CD14-positive monocyte (primary cell): ENCODE measurements around the gene ABI3. TPM values are rescaled to one million over a fixed set of nuclear protein-coding genes. Genes with fewer than 3 reads are reported as not detected.

ENCODE experiments used
- DNase-seq, 3 donors: peaks; one replicate each; pipeline ENCODE4 v3.0.0-alpha.2; 2011 to 2022
- H2AFZ ChIP-seq: 2 replicates; pipeline ENCODE4 v1.6.0; 2012; ENCODE audit warnings: mild to moderate bottlenecking, low read depth, low read length, inconsistent platforms; ENCODE audit not compliant: insufficient read depth, poor library complexity, severe bottlenecking
- H3K27ac ChIP-seq, 2 donors: 1 replicate in 1 of 2; 2 replicates in 1 of 2; pipeline ENCODE4 v1.5.1; 2012 to 2013; ENCODE audit warnings: low read length in 2 of 2, control low read depth in 1 of 2, inconsistent platforms in 1 of 2, low read depth in 1 of 2, mild to moderate bottlenecking in 1 of 2
- H3K27me3 ChIP-seq, 2 donors: one replicate each; pipeline versions ENCODE4 v1.6.0 to v1.6.1; 2011 to 2013; ENCODE audit warnings: low read length in 2 of 2; ENCODE audit not compliant: control insufficient read depth in 2 of 2, insufficient read depth in 2 of 2
- H3K36me3 ChIP-seq, 2 donors: replicated peaks in 1 of 2; 1 replicate in 1 of 2; 2 replicates in 1 of 2; pipeline versions ENCODE4 v1.5.1 to v1.6.1; 2012 to 2013; ENCODE audit warnings: low read length in 2 of 2, control low read depth in 1 of 2, inconsistent platforms in 1 of 2, mild to moderate bottlenecking in 1 of 2; ENCODE audit not compliant: insufficient read depth in 2 of 2, control insufficient read depth in 1 of 2
- H3K4me1 ChIP-seq, 2 donors: 1 replicate in 1 of 2; 2 replicates in 1 of 2; pipeline versions ENCODE4 v1.5.1 to v1.6.1; 2012 to 2013; ENCODE audit warnings: low read length in 2 of 2, control low read depth in 1 of 2, inconsistent platforms in 1 of 2, mild to moderate bottlenecking in 1 of 2, moderate library complexity in 1 of 2; ENCODE audit not compliant: insufficient read depth in 2 of 2, control insufficient read depth in 1 of 2
- H3K4me2 ChIP-seq: replicated peaks from 2 replicates; pipeline ENCODE3; 2012; ENCODE audit warnings: low read length, moderate library complexity, mild to moderate bottlenecking; ENCODE audit not compliant: poor library complexity, severe bottlenecking; ENCODE audit errors: extremely low read depth
- H3K4me3 ChIP-seq, 3 experiments: fragments of 200-600 bp in 1 of 3; sonication (generic) in 1 of 3; replicated peaks in 1 of 3; 1 replicate in 2 of 3; 2 replicates in 1 of 3; pipeline ENCODE4 v1.5.1; 2011 to 2013; ENCODE audit warnings: low read length in 3 of 3, mild to moderate bottlenecking in 3 of 3, control low read depth in 2 of 3, low read depth in 2 of 3, inconsistent platforms in 1 of 3, moderate library complexity in 1 of 3
- H3K79me2 ChIP-seq: 2 replicates; pipeline ENCODE4 v1.6.0; 2012; ENCODE audit warnings: mild to moderate bottlenecking, control low read depth, inconsistent platforms, low read length, moderate library complexity; ENCODE audit not compliant: insufficient read depth
- H3K9ac ChIP-seq: 2 replicates; pipeline ENCODE4 v1.6.0; 2017; ENCODE audit warnings: low read length, mild to moderate bottlenecking; ENCODE audit not compliant: insufficient read depth, poor library complexity, severe bottlenecking
- H3K9me3 ChIP-seq, 2 donors: replicated peaks in 1 of 2; 1 replicate in 1 of 2; 2 replicates in 1 of 2; pipeline versions ENCODE4 v1.5.1 to v1.6.1; 2012 to 2013; ENCODE audit warnings: low read length in 2 of 2, control low read depth in 1 of 2; ENCODE audit not compliant: control insufficient read depth in 1 of 2, insufficient read depth in 1 of 2
- H4K20me1 ChIP-seq: 2 replicates; pipeline ENCODE4 v1.6.0; 2012; ENCODE audit warnings: mild to moderate bottlenecking, low read length, control low read depth, moderate library complexity; ENCODE audit not compliant: insufficient read depth
- H3K27ac Mint-ChIP-seq, 7 donors: one replicate each; pipeline ENCODE4 v1.8.0; 2020; ENCODE audit warnings: mild to moderate bottlenecking in 7 of 7, mixed read lengths in 7 of 7, moderate library complexity in 6 of 7, inconsistent platforms in 2 of 7
- H3K27me3 Mint-ChIP-seq, 3 donors: one replicate each; pipeline ENCODE4 v1.8.0; 2021 to 2022; ENCODE audit warnings: low read depth in 3 of 3, mild to moderate bottlenecking in 3 of 3, mixed read lengths in 3 of 3, moderate library complexity in 3 of 3, inconsistent platforms in 1 of 3
- H3K36me3 Mint-ChIP-seq, 2 donors: one replicate each; pipeline ENCODE4 v1.8.0; 2020; ENCODE audit warnings: mixed read lengths in 2 of 2, inconsistent platforms in 1 of 2, mild to moderate bottlenecking in 1 of 2
- H3K4me1 Mint-ChIP-seq: one replicate; pipeline ENCODE4 v1.8.0; 2020; ENCODE audit warnings: mild to moderate bottlenecking, mixed read lengths
- H3K4me3 Mint-ChIP-seq, 2 donors: one replicate each; pipeline ENCODE4 v1.8.0; 2020; ENCODE audit warnings: mild to moderate bottlenecking in 2 of 2, mixed read lengths in 2 of 2, moderate library complexity in 1 of 2
- H3K9me3 Mint-ChIP-seq, 7 donors: one replicate each; pipeline ENCODE4 v1.8.0; 2020 to 2022; ENCODE audit warnings: mixed read lengths in 7 of 7, mild to moderate bottlenecking in 6 of 7, moderate library complexity in 6 of 7, inconsistent platforms in 2 of 7
- WGBS: methylation state at CpG from one replicate; pipeline ENCODE4 v1.1.5; 2013; ENCODE audit warnings: missing lambda C conversion rate; ENCODE audit not compliant: insufficient coverage; 5-methylcytosine and 5-hydroxymethylcytosine counted together
- intact Hi-C, 2 donors: fragments of 100-400 bp; cut with micrococcal nuclease; formaldehyde crosslinking; loops; one replicate each; pipeline versions ENCODE4 v1.15.0 to v1.15.1; 2023
- polyA plus RNA-seq, 3 donors: library from polyadenylated mRNA; depleted of rRNA in 1 of 3; unstranded in 2 of 3; stranded (reverse) in 1 of 3; fragments of 300-500 nt in 2 of 3; fragments of >200 nt in 1 of 3; fragmentation: Illumina TruSeq in 2 of 3; gene quantifications; 1 replicate in 2 of 3; 2 replicates in 1 of 3; pipeline ENCODE4 v1.2.3, GENCODE V29; 2012 to 2021
- TF ChIP-seq, protein P1 (sequence below): fragments of 200-600 bp; IDR thresholded peaks from one replicate; pipeline ENCODE4 v1.8.0; 2022; ENCODE audit warnings: antibody characterized with exemption, mild to moderate bottlenecking

ABI3 gene
- polyA plus RNA-seq, 3 donors = 43.2 to 90.6 (median 73.2) TPM

DNA sequence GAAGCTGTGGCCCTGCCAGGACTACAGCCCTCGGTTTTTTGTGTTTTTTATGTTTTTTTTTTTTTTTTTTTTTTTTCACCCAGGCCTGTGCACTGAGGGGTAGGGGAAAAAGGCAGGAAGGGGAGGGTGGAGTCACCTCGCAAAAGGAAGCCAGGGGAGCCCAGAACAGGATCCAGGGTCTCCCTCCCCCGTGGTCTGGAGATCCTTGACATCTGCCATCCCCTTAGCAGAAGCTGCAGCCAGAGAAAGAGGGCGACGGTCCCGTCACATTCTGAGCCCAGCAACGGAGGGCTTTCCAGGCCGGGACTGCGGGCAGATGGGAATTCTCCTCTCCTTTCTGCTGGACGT lies 49.1 kb downstream of the ABI3 start:
- Histone ChIP-seq H3K4me3 (peak overlapping the region; percentile 57 to 75 (median 66)), H3K4me1 (peaks cover 22 to 29% of the 10 kb centered on the region in 2 donors), H4K20me1 (no peaks in the 10 kb centered on the region), H3K36me3 (no peaks in the 10 kb centered on the region), H3K27ac (peak overlapping the region; percentile 48 to 89), H3K79me2 (no peaks in the 10 kb centered on the region), H3K27me3 (no peaks in the 10 kb centered on the region), H2AFZ (peak overlapping the region; percentile 87), H3K9ac (peak overlapping the region; percentile 83), H3K4me2 (peak overlapping the region; percentile 82), H3K9me3 (no peaks in the 10 kb centered on the region)
- Mint-ChIP-seq H3K27ac (peak overlapping the region; percentile 74 to 93 (median 87)), H3K4me1 (peaks cover 24% of the 10 kb centered on the region), H3K9me3 (peaks cover 0 to 1% (median 0%) of the 10 kb centered on the region in 7 donors), H3K36me3 (no peaks in the 10 kb centered on the region), H3K4me3 (peak overlapping the region; percentile 89 to 91), H3K27me3 (peaks cover 0 to 8% (median 6%) of the 10 kb centered on the region in 3 donors)
- intact Hi-C loops = loop anchor here in 1 of 2 donors (1.0 kb wide), 1 partner anchor 7 kb away; no protein-coding TSS in a partner anchor
- no peak for DNase-seq
- TF ChIP-seq, protein P1, sequence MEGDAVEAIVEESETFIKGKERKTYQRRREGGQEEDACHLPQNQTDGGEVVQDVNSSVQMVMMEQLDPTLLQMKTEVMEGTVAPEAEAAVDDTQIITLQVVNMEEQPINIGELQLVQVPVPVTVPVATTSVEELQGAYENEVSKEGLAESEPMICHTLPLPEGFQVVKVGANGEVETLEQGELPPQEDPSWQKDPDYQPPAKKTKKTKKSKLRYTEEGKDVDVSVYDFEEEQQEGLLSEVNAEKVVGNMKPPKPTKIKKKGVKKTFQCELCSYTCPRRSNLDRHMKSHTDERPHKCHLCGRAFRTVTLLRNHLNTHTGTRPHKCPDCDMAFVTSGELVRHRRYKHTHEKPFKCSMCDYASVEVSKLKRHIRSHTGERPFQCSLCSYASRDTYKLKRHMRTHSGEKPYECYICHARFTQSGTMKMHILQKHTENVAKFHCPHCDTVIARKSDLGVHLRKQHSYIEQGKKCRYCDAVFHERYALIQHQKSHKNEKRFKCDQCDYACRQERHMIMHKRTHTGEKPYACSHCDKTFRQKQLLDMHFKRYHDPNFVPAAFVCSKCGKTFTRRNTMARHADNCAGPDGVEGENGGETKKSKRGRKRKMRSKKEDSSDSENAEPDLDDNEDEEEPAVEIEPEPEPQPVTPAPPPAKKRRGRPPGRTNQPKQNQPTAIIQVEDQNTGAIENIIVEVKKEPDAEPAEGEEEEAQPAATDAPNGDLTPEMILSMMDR = no peak
- 2% methylated on average over 9 of the region's 10 CpGs for WGBS

DNA sequence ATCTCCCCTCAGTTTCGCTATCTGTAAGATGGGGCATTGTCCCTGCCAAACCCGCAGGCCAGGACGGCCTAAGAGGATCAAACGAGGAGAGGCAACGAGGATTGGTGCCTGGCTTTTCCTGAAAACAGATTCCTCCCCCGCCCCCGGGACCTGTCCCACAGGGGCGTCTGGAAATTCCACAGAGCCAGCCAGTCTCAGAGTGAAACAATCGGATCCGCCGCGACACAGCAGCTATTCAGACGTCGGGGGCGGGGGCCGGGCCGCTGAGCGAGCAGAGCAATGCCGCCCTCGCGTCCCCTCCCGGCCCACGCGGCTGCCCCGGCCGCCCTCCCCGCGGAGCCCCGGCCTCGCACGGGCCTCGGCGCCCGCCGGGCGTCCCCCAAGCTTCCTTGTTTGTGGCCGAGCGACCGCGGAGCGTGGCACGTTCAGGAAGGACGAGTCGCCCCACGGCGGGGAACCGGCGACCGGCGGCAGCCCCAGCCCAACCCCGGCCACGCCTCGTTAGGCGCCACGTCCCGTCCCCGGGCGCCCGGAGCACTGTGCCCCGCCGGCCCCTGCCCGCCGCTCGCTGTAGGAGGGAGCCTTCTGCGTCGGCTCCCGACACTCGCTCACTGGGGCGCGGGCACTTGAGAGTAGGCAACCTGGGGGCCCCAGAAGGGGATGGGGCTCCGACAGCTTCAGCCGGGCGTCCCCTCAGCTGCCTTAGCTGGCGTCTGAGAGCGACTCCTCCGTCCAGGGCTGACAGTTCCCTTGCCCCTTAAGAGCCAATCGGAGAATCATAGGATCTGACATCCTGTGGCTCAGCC lies 49.7 kb downstream of the ABI3 start:
- Histone ChIP-seq H3K4me2 (peak overlapping the region; percentile 82), H3K36me3 (no peaks in the 10 kb centered on the region), H2AFZ (peak overlapping the region; percentile 87), H3K27me3 (no peaks in the 10 kb centered on the region), H3K4me1 (peaks cover 17 to 24% of the 10 kb centered on the region in 2 donors), H3K9ac (peak overlapping the region; percentile 83), H3K4me3 (peak overlapping the region; percentile 57 to 75 (median 66)), H4K20me1 (no peaks in the 10 kb centered on the region), H3K79me2 (no peaks in the 10 kb centered on the region), H3K27ac (peak overlapping the region; percentile 78 to 89), H3K9me3 (no peaks in the 10 kb centered on the region)
- Mint-ChIP-seq H3K36me3 (no peaks in the 10 kb centered on the region), H3K27ac (peak overlapping the region; percentile 84 to 97 (median 93)), H3K4me3 (peak overlapping the region; percentile 89 to 91), H3K9me3 (peaks cover 0 to 1% (median 0%) of the 10 kb centered on the region in 7 donors), H3K4me1 (peaks cover 21% of the 10 kb centered on the region), H3K27me3 (peaks cover 0 to 8% (median 7%) of the 10 kb centered on the region in 3 donors)
- peak; percentile 65 to 94 (median 86) for DNase-seq
- TF ChIP-seq, protein P1 = no peak
- intact Hi-C loops = loop anchor here in 1 of 2 donors (1.0 kb wide), 1 partner anchor 8 kb away; no protein-coding TSS in a partner anchor
- under 1% methylated on average over 77 of the region's 77 CpGs for WGBS
